OCI-LY3 (cell line): ENCODE results near the gene KCNH3.
"Not testable (repeated sequence)": the region's sequence is repeated elsewhere in the genome, so short reads cannot be mapped to it uniquely, and the experiment has no call there.

ENCODE experiments used
- H2AFZ ChIP-seq: fragments of 200-600, 300-600 bp; shearing (Covaris generic); 2 replicates; pipeline ENCODE4 v1.6.0; 2014; ENCODE audit warnings: antibody characterized with exemption, low read depth, low read length
- H3K27ac ChIP-seq: fragments of 200-600, 300-600 bp; sonication (generic); 2 replicates; pipeline ENCODE4 v1.5.1; 2014; ENCODE audit warnings: mild to moderate bottlenecking, low read length, moderate library complexity, mixed read lengths
- H3K27me3 ChIP-seq: fragments of 200-600, 300-600 bp; sonication (generic); 2 replicates; pipeline ENCODE4 v1.6.1; 2014; ENCODE audit warnings: low read depth, low read length, mixed read lengths
- H3K36me3 ChIP-seq: fragments of 200-600, 300-600 bp; sonication (generic); replicated peaks from 2 replicates; pipeline ENCODE3; 2014; ENCODE audit warnings: low read depth, low read length, mixed read lengths
- H3K4me1 ChIP-seq: fragments of 300-600, 200-600 bp; sonication (generic); 2 replicates; pipeline ENCODE4 v1.6.1; 2014; ENCODE audit warnings: low read length, mixed read lengths
- H3K4me2 ChIP-seq: fragments of 200-600, 300-600 bp; sonication (generic); 2 replicates; pipeline ENCODE4 v1.6.1; 2014; ENCODE audit warnings: low read length, mixed read lengths
- H3K4me3 ChIP-seq: fragments of 300-600, 200-600 bp; sonication (generic); 2 replicates; pipeline ENCODE4 v1.5.1; 2014; ENCODE audit warnings: antibody characterized with exemption, mild to moderate bottlenecking, low read length, moderate library complexity
- H3K79me2 ChIP-seq: fragments of 300-600, 200-600 bp; shearing (Covaris generic); 2 replicates; pipeline ENCODE4 v1.6.1; 2014; ENCODE audit warnings: mild to moderate bottlenecking, low read length, mixed read lengths
- H3K9ac ChIP-seq: fragments of 300-600, 200-600 bp; shearing (Covaris generic); 2 replicates; pipeline ENCODE4 v1.6.0; 2014; ENCODE audit warnings: mild to moderate bottlenecking, low read length, moderate library complexity
- H3K9me3 ChIP-seq: fragments of 200-600, 300-600 bp; shearing (Covaris generic); 2 replicates; pipeline ENCODE4 v1.6.1; 2014; ENCODE audit warnings: low read length, mixed read lengths; ENCODE audit not compliant: insufficient read depth
- H4K20me1 ChIP-seq: fragments of 200-600, 300-600 bp; sonication (generic); 2 replicates; pipeline ENCODE4 v1.6.1; 2016; ENCODE audit warnings: low read length, mixed read lengths; ENCODE audit not compliant: insufficient read depth
- CTCF ChIP-seq: fragments of 200-600, 300-600 bp; sonication (generic); IDR thresholded peaks from 2 replicates; pipeline ENCODE4 v1.5.1; 2014; ENCODE audit warnings: antibody characterized with exemption, low read length, low read depth
- EZH2phosphoT487 ChIP-seq: fragments of 200-600 bp; shearing (Covaris generic); IDR thresholded peaks from 2 replicates; pipeline ENCODE4 v1.6.1; 2018; ENCODE audit warnings: antibody characterized with exemption, mixed run types, low read depth

KCNH3 gene

GRCh38 chr12:49527361-49528130 is 11.3 kb upstream of the KCNH3 start:
- H3K9me3 ChIP-seq: no peaks in the 10 kb centered on the region
- no peak overlapping the region for H3K27ac ChIP-seq
- TF ChIP-seq CTCF (no peak), EZH2phosphoT487 (no peak)
- no peaks in the 10 kb centered on the region for H3K79me2 ChIP-seq
- no peaks in the 10 kb centered on the region for H4K20me1 ChIP-seq
- peaks cover 2% of the 10 kb centered on the region; the same call in 1 of the 2 replicates for H3K4me1 ChIP-seq
- H3K4me2 ChIP-seq: no peak overlapping the region
- peaks cover 22% of the 10 kb centered on the region for H3K36me3 ChIP-seq
- no peak overlapping the region for H2AFZ ChIP-seq
- H3K9ac ChIP-seq: no peak overlapping the region
- H3K4me3 ChIP-seq: no peak overlapping the region
- H3K27me3 ChIP-seq: no peaks in the 10 kb centered on the region

- Histone ChIP-seq H3K4me2 (no peak overlapping the region), H3K4me1 (peaks cover 2% of the 10 kb centered on the region; the same call in 1 of the 2 replicates), H2AFZ (no peak overlapping the region), H3K79me2 (no peaks in the 10 kb centered on the region), H3K9me3 (no peaks in the 10 kb centered on the region), H3K27ac (no peak overlapping the region), H3K27me3 (no peaks in the 10 kb centered on the region), H3K36me3 (peaks cover 18% of the 10 kb centered on the region), H3K9ac (no peak overlapping the region), H3K4me3 (no peak overlapping the region), H4K20me1 (no peaks in the 10 kb centered on the region)
- no peak for TF ChIP-seq CTCF
- no peak for TF ChIP-seq EZH2phosphoT487
Measured at GRCh38 chr12:49529414-49529813, 9.4 kb upstream of the KCNH3 start.

GRCh38 chr12:49531745-49532144 is 7.1 kb upstream of the KCNH3 start:
- no peaks in the 10 kb centered on the region for H4K20me1 ChIP-seq
- TF ChIP-seq CTCF: no peak
- no peak for TF ChIP-seq EZH2phosphoT487
- no peak overlapping the region for H2AFZ ChIP-seq
- H3K4me3 ChIP-seq: no peak overlapping the region
- H3K9me3 ChIP-seq: no peaks in the 10 kb centered on the region
- H3K4me2 ChIP-seq: no peak overlapping the region
- peaks cover 4% of the 10 kb centered on the region; the same call in 1 of the 2 replicates for H3K4me1 ChIP-seq
- H3K27ac ChIP-seq: no peak overlapping the region
- no peaks in the 10 kb centered on the region for H3K79me2 ChIP-seq
- no peaks in the 10 kb centered on the region for H3K36me3 ChIP-seq
- no peaks in the 10 kb centered on the region for H3K27me3 ChIP-seq
- no peak overlapping the region for H3K9ac ChIP-seq

- Histone ChIP-seq H3K4me3 (no peak overlapping the region), H3K27me3 (peaks cover 13% of the 10 kb centered on the region), H3K4me2 (no peak overlapping the region), H3K9me3 (no peaks in the 10 kb centered on the region), H3K36me3 (no peaks in the 10 kb centered on the region), H4K20me1 (no peaks in the 10 kb centered on the region), H3K9ac (no peak overlapping the region), H3K79me2 (no peaks in the 10 kb centered on the region), H3K4me1 (peaks cover 13% of the 10 kb centered on the region; the same call in 1 of the 2 replicates), H2AFZ (no peak overlapping the region), H3K27ac (no peak overlapping the region)
- TF ChIP-seq CTCF (no peak), EZH2phosphoT487 (no peak)
Measured at GRCh38 chr12:49533331-49533730, 5.5 kb upstream of the KCNH3 start.

GRCh38 chr12:49534122-49534521 is 4.7 kb upstream of the KCNH3 start:
- Histone ChIP-seq H3K27me3 (peaks cover 14% of the 10 kb centered on the region), H3K4me1 (peaks cover 13% of the 10 kb centered on the region; the same call in 1 of the 2 replicates)
- not testable (repeated sequence) for H3K4me3 ChIP-seq, H4K20me1 ChIP-seq, H3K27ac ChIP-seq, H3K36me3 ChIP-seq, H3K9me3 ChIP-seq, H3K79me2 ChIP-seq, H3K4me2 ChIP-seq, H3K9ac ChIP-seq, H2AFZ ChIP-seq
